KBM-7 (cell line): Measurements from ENCODE around the gene ZDHHC11.
"Not testable (repeated sequence)": the region's sequence is repeated elsewhere in the genome, so short reads cannot be mapped to it uniquely, and the experiment has no call there.

Experiments used
- DNase-seq: peaks from one replicate; pipeline ENCODE4 v3.0.0-alpha.2; 2015
- in situ Hi-C: fragments of 300-500 bp; cut with MboI; formaldehyde crosslinking; loops from 2 replicates; pipeline ENCODE4 v1.14.3; 2020; ENCODE audit warnings: low sequenced_read_pairs, low pct_unique_long_range_greater_than_20kb, mixed read lengths

Gene ZDHHC11

GRCh38 chr5:847736-848135 lies 3.0 kb downstream of the ZDHHC11 start:
- DNase-seq, in situ Hi-C loops: not testable (repeated sequence)

GRCh38 chr5:847212-847611 lies 3.6 kb downstream of the ZDHHC11 start:
- in situ Hi-C loops, DNase-seq: not testable (repeated sequence)

- in situ Hi-C loops, DNase-seq: not testable (repeated sequence)
Measured at GRCh38 chr5:846602-847091, 4.1 kb downstream of the ZDHHC11 start.

GRCh38 chr5:845676-846601 lies 4.8 kb downstream of the ZDHHC11 start:
- DNase-seq, in situ Hi-C loops: not testable (repeated sequence)

GRCh38 chr5:845031-845675 lies 5.6 kb downstream of the ZDHHC11 start:
- in situ Hi-C loops, DNase-seq: not testable (repeated sequence)

- in situ Hi-C loops, result loop anchor here (5.0 kb wide), 1 partner anchor 97 kb away; no protein-coding TSS in a partner anchor
- not testable (repeated sequence) for DNase-seq
Measured at GRCh38 chr5:844426-844825, 6.4 kb downstream of the ZDHHC11 start.

- DNase-seq, result not testable (repeated sequence)
- in situ Hi-C loops, result loop anchor here (5.0 kb wide), 1 partner anchor 97 kb away; no protein-coding TSS in a partner anchor
Measured at GRCh38 chr5:843926-844325, 6.9 kb downstream of the ZDHHC11 start.

- in situ Hi-C loops, result loop anchor here (5.0 kb wide), 1 partner anchor 96 kb away; no protein-coding TSS in a partner anchor
- not testable (repeated sequence) for DNase-seq
Measured at GRCh38 chr5:843371-843770, 7.4 kb downstream of the ZDHHC11 start.

GRCh38 chr5:842402-843221 lies 8.2 kb downstream of the ZDHHC11 start:
- not testable (repeated sequence) for DNase-seq
- in situ Hi-C loops, result loop anchor here (5.0 kb wide), 1 partner anchor 95 kb away; no protein-coding TSS in a partner anchor

- not testable (repeated sequence) for DNase-seq
Measured at GRCh38 chr5:841531-842401, 9.0 kb downstream of the ZDHHC11 start.

GRCh38 chr5:840974-841435 lies 9.8 kb downstream of the ZDHHC11 start:
- DNase-seq, result not testable (repeated sequence)
- in situ Hi-C loops, result loop anchor here (5.0 kb wide), 1 partner anchor 94 kb away; no protein-coding TSS in a partner anchor

More at GRCh38 chr5:841531-842401, 9.0 kb downstream of the ZDHHC11 start:
- in situ Hi-C loops, result loop anchor here (5.0 kb wide), 1 partner anchor 94 kb away; no protein-coding TSS in a partner anchor

- in situ Hi-C loops, result loop anchor here (5.0 kb wide), 1 partner anchor 93 kb away; no protein-coding TSS in a partner anchor
- not testable (repeated sequence) for DNase-seq
Measured at GRCh38 chr5:840118-840973, 10.4 kb downstream of the ZDHHC11 start.

GRCh38 chr5:838431-838851 lies 12.3 kb downstream of the ZDHHC11 start:
- in situ Hi-C loops, DNase-seq: not testable (repeated sequence)

GRCh38 chr5:837621-838121 lies 13.1 kb downstream of the ZDHHC11 start:
- in situ Hi-C loops, DNase-seq: not testable (repeated sequence)

- DNase-seq, result peak; percentile 59
- in situ Hi-C loops, result not testable (repeated sequence)
Measured at GRCh38 chr5:835933-836612, 14.7 kb downstream of the ZDHHC11 start.

GRCh38 chr5:834013-834412 lies 16.8 kb downstream of the ZDHHC11 start:
- in situ Hi-C loops, DNase-seq: not testable (repeated sequence)
